ENCODE data around the gene APBB2. TPM values are rescaled to one million over a fixed set of nuclear protein-coding genes. Genes with fewer than 3 reads are reported as not detected.
A peak's percentile ranks its signal among the peaks of the same experiment; 100 is the strongest.

The APBB2 gene
- total RNA-seq, 3 donors from 2014 or later, result 1.1 to 2.2 (median 1.2) TPM

DNA sequence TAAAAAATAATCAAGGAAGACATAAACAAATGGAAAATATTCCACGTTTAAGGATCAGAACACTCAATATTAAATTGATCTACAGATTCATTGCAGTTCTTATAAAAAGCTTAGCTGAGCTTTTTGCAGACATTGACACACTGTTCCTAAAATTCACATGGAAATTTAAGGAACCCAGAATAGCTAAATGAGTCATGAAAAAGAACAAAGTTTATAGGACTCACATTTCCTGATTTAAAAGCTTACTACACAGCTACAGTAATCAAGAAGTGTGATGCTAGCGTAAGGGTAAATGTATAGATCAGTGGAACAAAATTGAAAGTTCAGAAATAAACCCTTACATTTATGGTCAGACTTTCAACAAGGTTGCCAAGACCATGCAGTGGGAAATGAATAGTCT, 431.5 kb downstream of the APBB2 start:
- Mint-ChIP-seq H3K4me3 (no peak overlapping the region), H3K36me3 (ENCODE audit: insufficient read depth) (peaks cover 2% of the 10 kb centered on the region), H3K27me3 (ENCODE audit: low read depth) (peaks cover 2% of the 10 kb centered on the region), H3K9me3 (peaks cover 5% of the 10 kb centered on the region), H3K4me1 (ENCODE audit: low read depth) (no peaks in the 10 kb centered on the region)
- ATAC-seq (no peak), DNase-seq (no peak)

DNA sequence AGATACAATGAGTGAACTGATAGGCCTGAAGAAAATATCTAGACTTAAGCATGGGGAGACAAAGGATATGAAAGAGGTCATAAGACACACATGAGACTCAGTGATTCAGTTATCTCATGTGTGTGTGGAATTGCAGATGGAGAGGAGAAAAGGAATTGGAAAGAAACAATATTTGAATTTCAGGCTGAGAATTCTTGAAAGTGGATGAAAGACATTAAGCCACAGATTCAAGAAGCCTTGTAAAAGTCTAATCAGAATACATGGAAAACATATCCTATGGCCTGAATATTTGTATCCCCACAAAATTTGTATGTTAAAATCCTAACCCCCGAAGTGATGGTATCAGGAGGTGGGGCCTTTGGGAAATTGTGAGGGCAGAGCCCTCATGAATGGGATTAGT, 436.3 kb downstream of the APBB2 start:
- ATAC-seq (no peak), DNase-seq (no peak)
- Mint-ChIP-seq H3K9me3 (peaks cover 7% of the 10 kb centered on the region), H3K27me3 (ENCODE audit: low read depth) (peaks cover 2% of the 10 kb centered on the region), H3K36me3 (ENCODE audit: insufficient read depth) (peaks cover 2% of the 10 kb centered on the region), H3K4me3 (no peak overlapping the region), H3K4me1 (ENCODE audit: low read depth) (no peaks in the 10 kb centered on the region)

DNA sequence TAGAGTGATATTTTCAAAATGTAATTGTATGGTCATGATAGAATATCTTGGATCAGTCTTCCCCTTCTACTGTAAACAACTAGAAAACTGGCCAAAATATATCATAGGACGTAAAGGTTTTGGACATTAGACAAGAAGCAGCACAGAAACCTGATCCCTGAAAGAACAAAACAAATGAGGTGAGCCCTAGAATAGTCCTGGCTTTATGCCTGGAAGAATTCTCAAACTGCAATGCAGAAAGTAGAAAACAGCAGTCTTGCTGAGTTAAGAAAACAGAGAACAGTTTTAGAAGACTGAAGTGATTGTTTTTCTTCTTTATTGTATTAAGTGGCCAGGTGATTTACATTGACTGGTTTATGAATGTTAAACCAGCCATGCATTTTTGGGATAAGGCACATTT, 445.1 kb downstream of the APBB2 start:
- Mint-ChIP-seq H3K4me3 (no peak overlapping the region), H3K4me1 (ENCODE audit: low read depth) (no peaks in the 10 kb centered on the region), H3K27me3 (ENCODE audit: low read depth) (peaks cover 3% of the 10 kb centered on the region), H3K9me3 (no peaks in the 10 kb centered on the region), H3K36me3 (ENCODE audit: insufficient read depth) (no peaks in the 10 kb centered on the region)
- no peak for DNase-seq
- ATAC-seq, result no peak

DNA sequence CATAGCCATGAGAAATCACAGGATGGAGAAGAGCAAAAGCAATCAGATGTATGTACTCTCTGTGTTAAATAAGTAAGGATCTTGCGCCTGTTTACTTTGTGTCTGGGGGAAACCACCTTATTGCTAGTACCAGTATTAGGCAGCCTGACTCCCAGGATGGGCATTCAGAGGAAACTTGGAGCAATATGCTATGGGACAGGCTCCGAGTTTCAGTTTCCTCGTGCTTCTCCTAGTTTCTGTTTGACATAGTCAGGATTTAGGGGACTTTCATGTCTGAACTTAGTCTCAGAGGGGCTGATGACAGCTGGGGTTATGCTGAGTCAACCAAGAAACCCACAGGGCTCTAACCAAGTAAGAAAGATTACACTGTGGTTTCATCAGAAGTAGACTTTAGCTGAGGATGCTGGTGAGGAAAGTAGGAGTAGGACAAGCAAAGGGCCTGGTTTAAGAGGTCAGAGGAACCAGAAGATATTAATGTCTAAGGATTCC, 451.1 kb downstream of the APBB2 start:
- ATAC-seq (peak; percentile 95 to 96), DNase-seq (no peak)
- H3K36me3 Mint-ChIP-seq (ENCODE audit: insufficient read depth), result no peaks in the 10 kb centered on the region
- H3K27me3 Mint-ChIP-seq (ENCODE audit: low read depth), result peaks cover 3% of the 10 kb centered on the region
- peaks cover 9% of the 10 kb centered on the region for H3K4me1 Mint-ChIP-seq (ENCODE audit: low read depth)
- H3K9me3 Mint-ChIP-seq, result no peaks in the 10 kb centered on the region
- no peak overlapping the region for H3K4me3 Mint-ChIP-seq

Other genes with a start within 250 kb of the APBB2 start
- gene UCHL1, start 42.4 kb upstream of the APBB2 start, total RNA-seq, result 1 to 10 TPM; 2.9 to 9.3 (median 4.7) TPM